ENCODE measurements around the gene KLF16. TPM values are rescaled to one million over a fixed set of nuclear protein-coding genes. Genes with fewer than 3 reads are reported as not detected.

The KLF16 gene
- total and polyA plus RNA-seq, 2 experiments from 2014 or later: 8.9 to 20.2 TPM

DNA sequence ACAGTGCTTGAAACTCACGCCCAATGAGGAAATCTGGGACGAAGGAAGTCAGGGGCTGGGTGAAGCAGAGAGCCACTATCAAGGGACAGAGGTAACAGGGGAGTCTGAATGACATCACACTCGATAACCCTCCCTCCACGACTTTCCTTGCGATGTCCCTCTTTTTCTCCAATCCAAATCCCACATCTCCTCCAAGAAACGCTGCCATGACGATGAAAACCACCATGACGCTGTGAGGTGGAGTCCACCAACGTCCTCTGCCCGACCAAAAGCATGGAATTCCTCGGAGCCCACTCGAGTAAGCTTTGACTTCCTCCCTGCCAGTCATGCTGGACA lies 16.1 kb downstream of the KLF16 start (continued):
- TF ChIP-seq ZNF462 (CRISPR knock-in tag; IDR thresholded peaks at IDR 0.05) (no peak), CREB1 (CRISPR knock-in tag; IDR thresholded peaks at IDR 0.05; ENCODE audit: low read depth) (no peak), EZH2phosphoT487 (IDR thresholded peaks at IDR 0.05; ENCODE audit: unreplicated experiment) (no peak), ETS1 (IDR thresholded peaks at IDR 0.05) (no peak), STAT1 (IDR thresholded peaks at IDR 0.05; ENCODE audit: unreplicated experiment) (no peak), CTCF (conservative IDR thresholded peaks at IDR 0.05; ENCODE audit: low read depth in 2 of 2) (no peak)

Data from GM23338 (cell line).